HG03039 (cell line): ENCODE results near the gene MIDN.
"Not testable (repeated sequence)": the region's sequence is repeated elsewhere in the genome, so short reads cannot be mapped to it uniquely, and the experiment has no call there.

Experiments
- ATAC-seq: cut with Tn5 transposase; IDR thresholded peaks from one replicate; pipeline ENCODE4 v1.9.1; 2021; ENCODE audit warnings: mild to moderate bottlenecking, moderate library complexity; ENCODE audit not compliant: unreplicated experiment

Gene MIDN

DNA sequence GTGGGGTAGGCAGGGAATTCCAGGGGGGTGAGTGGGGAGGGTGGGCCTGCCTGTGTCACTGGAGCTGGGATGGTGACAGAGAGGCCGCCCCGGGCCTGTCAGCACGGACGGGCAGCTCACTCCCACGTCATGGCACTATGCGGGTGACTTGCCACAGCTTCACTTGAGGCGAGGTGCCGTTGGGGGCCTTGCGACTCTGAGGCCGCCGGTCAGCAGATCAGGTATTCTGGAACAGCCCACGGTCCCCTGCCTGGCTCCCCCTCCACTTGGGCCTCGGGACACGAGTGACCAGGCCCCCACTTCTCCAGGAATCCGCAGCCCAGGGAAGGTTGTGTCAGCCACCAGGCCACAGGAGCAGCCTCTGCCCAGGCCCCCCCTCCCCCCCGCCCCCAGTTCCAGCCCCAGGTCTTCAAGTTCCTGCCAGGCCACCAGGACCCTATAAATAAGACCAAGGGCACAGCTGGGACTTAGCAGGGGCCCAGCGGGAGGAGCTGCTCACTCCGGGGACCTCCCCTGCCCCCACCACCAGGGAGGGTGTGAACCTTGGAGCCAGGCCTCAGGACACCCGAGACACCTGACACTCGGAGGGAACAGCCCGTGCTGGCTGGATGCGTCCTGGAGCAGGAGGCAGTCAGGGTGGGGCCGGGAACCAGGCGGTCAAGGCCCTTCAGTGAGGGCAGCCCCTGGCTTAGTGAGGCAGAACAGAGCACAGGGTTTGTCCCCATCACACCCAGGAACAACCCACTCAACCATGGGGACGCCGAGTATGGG lies 2.7 kb upstream of the MIDN start:
- no peak for ATAC-seq

DNA sequence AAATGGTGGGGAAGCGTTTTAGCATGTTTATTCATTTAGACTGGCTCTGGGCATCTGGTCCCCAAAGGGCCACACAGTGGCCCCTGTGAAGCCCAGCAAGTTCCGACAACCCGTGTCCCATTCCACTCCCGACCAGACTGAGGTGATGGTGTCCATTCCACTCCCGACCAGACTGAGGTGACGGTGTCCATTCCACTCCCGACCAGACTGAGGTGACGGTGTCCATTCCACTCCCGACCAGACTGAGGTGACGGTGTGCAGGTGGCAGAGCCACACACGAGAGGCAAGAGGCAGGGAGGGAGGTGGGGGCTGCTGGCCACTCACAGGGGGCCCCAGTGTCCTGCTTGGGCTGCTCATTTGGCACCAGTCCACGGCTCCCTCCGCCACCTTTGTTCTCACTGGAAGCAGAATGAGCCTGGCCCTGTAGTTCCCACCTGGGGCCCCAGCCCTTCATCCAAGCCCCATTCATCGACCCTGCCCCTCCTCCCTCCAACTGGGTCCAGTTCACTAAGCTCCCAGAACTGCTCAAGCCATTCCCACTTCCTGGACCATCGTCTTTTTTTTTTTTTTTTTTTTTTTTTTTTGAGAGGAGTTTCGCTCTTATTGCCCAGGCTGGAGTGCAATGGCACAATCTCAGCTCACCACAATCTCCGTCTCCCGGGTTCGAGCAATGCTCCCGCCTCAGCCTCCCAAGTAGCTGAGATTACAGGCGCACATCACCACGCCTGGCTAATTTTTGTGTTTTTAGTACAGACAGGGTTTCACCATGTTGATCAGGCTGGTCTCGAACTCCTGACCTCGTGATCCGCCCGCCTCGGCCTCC lies 1.9 kb upstream of the MIDN start:
- ATAC-seq = not testable (repeated sequence)

DNA sequence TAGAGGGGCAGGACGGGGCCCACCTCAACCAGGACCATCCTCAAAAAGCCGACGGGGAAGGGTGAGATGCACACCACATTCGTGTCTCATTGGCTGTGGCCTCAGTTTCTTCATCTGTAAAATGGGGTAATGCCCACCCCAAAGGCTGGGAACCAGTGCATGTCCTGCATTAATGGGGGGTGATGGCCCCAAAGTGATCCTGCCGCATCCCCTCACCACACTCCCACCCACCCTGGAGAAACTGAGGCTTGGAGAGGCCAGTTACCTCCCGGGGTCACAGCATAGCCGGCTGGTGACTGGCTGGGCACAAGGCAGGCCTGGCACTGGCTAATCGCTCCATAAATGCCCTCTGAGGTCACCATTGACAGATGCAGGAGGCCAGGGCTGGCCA lies 640 bp upstream of the MIDN start:
- no peak for ATAC-seq

DNA sequence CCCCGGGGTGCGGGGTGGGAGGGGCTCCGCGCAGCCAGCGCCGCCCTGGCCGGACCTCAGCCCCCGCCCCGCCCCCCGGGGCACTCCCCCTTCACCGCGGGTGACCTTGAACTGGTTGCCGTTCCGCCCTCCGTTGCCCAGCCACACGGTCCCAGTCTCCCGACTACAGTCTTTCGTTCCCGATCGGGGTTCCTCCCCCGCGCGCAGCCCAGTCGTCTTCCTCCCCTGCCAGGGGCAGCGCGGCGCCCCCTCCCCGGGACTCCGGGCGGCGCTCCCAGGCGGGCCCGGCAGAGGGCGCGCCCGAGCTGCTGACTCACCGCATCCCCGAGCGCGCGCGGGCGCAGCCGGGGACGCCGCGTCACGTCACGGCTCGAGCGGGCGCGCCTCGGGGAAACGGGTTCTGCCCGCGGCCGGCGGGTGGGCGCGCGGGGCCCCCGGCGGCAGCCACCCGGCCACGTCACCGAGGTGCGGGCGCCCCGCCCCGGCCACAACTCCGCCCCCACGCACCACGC lies 459 bp downstream of the MIDN start:
- peak; percentile 25 for ATAC-seq

DNA sequence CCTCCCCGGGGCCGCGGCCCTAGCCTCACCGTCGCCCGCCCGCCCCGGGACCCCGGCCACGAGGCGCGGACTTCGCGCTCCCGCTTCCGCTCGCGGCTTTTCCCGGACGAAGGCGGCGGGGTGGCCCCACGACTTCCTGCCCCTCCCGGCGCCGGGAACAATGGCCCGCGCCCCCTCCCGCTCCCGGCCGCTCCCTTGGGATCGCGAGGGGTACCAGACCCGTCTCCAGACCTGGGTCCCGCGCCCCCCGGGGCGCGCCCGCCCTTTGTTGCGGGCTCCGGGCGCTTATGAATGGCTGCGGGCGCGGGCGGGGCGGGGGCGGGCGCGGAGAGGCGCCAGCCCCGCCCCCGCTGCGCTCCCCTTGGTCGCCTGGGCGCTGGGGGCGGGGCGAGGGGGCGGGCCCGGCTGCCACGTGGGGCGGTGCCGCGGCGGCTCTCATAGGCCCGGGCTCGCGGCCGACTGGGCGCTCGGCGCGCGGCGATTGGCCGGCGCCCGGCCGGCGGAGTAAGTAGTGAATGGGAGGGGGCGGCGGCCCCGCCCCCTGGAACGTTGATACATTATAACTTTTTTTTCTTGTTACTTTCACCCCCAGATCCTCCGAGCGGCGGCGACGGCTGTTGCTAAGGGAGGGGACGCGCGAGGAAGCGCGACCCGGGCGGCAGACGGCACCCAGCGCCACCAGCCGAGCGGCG lies 1.1 kb downstream of the MIDN start:
- peak; percentile 38 for ATAC-seq

DNA sequence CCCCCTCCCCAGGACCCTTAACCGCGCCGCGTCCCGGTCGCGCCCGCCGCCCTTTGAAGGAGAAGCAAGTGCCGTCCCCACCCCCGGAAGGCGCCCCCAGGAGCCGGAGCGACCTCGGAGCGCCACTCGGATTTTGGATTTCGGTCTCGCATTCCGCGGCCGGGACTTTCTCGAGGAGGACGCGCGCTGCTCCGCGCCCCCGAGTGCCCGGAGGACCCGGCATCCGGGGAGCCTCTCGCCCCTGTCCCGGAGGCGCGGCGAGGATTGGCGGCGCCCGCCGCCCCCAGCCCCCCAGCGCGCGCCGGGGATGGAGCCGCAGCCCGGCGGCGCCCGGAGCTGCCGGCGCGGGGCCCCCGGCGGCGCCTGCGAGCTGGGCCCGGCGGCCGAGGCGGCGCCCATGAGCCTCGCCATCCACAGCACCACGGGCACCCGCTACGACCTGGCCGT lies 1.6 kb downstream of the MIDN start:
- ATAC-seq = no peak

DNA sequence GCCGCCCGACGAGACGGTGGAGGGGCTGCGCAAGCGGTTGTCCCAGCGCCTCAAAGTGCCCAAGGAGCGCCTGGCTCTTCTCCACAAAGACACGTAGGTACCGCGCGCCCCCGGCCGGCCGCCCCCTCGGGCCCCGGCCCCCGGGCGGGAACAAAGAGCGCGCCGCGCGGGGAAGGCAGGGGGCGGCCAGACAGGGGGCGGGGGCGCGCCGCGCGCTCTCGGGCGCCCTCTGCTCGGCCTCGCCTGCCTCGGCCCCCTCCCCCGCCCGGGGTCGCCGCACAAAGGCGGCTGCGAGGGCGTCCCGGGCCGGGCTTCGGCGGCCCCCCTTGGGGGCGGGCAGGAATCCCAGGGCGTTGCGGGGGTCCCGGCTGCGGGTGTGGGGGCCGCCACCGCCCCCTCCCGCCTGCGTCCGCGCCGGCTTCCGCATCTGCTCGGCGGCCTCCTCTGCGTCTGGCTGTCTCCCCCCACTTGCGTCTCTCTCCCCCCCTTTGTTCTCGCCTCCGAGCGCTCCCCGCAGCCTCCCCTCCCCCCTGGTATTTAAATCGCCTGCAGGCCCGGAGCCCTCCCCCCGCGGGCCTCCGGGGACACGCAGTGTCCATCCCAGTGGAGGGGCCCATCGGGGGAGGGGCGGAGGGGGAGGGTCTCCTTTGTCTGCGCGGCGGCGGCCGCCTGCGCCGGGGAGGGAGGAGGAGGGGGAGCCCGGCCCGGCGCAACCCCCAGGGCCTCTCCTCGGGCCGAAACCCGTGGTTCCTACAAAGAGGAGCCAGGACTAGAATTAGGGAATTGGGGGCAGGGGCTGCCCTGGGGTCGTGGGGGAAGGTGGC lies 2.3 kb downstream of the MIDN start:
- ATAC-seq = no peak

DNA sequence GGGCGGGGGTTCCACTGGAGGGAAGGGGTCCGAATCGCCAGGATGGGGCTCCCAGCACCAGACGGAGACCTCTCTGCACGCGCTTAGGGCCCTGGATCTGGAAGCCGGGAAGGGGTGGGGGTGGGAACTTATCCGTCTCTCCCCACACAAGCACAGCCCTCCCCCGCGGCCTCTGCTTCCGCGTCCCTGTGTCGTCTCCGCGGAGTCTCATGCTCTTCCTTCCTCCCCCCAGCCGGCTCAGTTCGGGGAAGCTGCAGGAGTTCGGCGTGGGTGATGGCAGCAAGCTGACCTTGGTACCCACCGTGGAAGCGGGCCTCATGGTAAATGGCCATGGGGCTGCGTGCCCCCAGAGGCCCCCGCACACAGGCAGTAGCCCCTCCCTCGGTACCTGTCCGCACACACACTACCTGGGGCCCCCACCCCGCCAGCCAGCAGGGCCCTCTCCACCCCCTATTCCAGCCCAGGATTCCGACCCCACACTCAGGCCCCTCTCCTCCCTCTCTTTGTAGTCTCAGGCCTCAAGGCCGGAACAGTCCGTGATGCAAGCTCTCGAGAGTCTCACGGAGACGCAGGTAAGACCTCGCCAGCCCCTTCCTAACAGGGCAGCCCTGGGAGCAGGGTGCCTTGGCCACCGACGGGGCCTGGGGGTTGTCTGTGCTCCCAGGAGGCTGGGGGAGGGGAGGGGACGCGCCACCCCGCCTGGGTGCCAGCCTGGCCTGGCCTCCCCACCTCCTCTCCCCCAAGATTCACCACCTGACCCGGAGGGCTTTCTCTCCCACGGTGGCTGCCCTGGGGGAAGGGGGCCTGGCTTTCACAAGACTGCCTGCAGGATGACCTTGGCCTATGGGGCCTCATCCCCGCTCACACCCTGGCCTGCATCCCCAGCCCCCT lies 3.2 kb downstream of the MIDN start:
- ATAC-seq = no peak

DNA sequence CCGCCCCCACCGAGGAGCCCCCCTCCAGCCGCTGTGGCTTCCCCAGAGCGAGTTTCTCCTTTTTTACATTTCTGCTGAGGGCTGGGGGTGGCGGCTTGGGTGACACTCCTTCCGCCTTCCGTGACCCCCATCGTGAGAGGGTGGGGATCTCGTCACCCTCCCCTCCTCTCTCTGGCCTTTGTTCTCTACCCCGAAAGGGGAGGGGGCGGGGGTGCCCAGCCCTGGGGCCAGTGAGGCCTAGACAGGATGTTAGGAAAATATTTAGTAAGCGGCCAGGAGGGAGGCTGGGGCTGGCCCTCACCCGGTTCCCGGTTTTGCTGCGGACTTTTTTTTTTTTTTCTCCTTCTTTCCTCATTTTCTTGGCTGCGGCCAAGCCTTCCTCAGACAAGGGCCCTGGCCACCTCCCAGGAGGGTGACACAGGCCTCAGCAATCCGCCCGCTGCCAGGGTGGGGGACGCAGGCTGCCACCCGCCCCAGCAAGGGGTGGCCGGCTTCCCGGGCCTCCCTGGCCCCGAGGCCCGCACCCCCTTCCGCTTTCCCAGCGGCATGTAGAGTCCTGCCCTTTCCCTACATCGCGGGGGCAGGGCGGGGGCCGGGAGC lies 3.9 kb downstream of the MIDN start:
- no peak for ATAC-seq

DNA sequence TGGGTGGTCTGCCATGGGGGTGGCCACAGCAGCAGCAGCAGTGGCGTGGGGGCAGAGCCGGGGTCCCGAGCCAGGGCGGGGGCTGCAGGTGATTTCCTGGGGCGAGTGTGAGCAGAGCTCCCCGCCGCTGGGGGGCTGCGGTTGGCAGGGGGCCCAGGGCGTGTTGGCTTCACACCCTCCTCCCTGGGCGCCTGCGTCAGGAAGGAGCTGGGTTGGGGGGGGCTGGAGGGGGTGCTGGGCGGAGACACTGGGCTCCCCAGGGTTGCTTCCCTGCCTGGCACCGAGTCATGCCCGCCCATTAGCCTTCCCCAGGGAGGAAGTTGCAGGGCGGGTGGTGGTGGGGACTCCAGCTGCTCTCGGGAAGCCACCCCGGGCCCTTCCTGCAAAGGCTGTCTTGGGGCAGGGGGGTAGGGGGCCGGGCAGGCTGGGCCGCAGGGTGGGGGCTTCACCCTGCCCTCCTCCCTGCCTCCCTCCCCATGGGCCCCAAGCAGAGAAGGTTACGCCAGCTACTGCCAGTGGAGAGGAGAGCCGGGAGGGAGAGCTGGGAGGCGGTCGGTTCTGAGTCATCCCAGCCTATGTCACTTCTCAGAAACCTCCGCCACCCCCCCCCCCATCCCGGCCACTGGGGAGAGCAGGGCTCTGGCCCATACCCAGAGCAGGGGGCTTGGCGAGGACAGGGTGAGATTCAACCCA lies 4.6 kb downstream of the MIDN start:
- ATAC-seq = no peak

DNA sequence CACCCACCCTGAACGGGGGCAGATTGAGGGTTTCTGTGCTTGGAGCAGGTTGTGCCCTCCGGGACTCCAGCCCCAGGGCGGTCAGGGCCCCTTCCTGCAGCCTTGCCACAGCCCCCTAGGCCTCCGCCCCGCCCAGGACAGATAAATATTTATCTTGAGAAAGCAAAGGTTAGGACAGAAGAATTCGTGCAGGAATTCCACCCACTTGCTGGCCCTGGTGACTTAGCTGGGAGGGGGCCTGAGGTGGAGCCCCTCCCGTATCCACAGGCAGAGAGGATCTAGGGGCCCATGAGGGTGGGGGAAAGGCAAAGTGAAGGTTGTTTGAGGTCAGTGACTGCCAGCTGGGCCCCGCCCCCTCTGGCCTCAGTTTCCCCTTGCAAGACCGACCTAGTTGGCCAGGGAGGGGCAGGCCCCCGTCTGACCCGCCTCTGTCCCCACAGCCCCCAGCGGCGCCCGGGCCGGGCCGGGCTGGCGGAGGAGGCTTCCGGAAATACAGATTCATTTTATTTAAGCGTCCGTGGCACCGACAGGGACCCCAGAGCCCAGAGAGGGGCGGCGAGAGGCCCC lies 5.2 kb downstream of the MIDN start:
- ATAC-seq = no peak

DNA sequence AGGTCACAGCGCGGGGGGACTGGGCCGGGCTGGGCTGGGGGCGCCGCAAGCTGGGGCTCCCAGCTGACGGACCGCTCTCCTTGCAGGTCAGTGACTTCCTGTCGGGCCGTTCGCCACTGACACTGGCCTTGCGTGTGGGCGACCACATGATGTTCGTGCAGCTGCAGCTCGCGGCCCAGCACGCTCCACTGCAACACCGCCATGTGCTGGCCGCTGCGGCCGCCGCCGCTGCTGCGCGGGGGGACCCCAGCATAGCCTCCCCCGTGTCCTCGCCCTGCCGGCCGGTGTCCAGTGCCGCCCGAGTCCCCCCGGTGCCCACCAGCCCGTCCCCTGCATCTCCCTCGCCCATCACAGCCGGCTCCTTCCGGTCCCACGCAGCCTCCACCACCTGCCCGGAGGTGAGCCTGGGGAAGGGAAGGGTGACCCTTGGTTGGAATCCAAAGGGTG lies 5.7 kb downstream of the MIDN start:
- ATAC-seq = no peak

DNA sequence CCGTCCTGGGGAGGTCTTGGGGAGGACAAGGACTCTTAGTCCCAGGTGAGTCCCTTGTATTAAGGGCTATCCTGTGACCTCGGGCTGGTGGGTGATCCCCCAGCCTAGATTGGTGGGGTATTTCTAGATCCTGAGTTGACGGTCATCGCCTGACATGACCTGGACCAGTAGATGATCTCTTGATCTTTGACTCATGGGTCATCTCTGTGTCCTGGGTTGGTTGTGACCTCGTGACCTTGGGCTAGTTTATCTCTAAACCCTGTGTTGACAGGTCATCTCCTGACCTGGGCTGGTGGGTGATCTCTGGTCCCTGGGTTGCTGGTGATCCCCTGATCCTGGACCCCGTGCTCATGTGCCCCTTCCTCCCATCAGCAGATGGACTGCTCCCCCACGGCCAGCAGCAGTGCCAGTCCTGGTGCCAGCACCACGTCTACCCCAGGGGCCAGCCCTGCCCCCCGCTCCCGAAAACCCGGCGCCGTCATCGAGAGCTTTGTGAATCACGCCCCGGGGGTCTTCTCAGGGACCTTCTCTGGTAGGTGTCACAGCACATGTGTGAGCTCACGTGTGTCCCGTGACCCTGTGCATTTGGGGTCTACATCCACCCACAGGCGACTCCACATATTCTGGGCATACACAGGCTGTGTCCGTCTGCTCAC lies 6.3 kb downstream of the MIDN start:
- ATAC-seq = no peak

DNA sequence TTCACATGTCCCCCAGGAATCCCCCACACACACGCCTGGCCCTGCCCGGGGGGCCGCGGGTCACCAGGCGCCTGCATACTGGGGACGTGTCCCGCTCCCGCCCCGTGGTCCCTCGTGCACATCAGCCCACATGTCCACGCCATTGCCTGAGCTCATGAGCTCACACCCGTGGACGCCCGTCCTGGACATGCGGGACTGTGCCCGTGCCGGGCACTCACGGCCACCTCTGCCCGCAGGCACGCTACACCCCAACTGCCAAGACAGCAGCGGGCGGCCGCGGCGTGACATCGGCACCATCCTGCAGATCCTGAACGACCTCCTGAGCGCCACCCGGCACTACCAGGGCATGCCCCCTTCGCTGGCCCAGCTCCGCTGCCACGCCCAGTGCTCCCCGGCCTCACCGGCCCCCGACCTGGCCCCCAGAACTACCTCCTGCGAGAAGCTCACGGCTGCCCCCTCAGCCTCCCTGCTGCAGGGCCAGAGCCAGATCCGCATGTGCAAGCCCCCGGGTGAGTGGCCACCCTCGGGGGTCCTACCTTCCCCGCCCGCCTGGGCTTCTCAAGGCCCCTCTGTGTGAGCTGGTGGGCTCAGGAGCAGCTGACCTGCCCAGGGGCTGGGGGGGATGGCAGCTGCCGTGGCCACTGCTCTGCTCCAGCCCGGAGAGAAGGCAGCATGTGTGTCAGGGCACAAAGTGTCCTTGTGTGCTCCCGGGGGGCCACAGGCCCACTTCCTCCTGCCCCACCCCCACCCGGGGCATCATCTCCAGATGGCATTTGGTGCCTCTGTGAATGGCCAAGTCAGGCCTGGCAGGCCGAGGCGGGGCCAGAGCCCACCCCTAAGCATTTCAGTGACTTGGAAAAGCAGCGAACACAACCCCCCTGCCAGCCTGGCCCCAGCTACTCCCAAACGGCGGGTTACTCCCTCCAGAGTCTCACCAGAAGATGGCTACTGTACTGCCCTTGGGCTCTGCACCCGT lies 7.1 kb downstream of the MIDN start:
- ATAC-seq = no peak

DNA sequence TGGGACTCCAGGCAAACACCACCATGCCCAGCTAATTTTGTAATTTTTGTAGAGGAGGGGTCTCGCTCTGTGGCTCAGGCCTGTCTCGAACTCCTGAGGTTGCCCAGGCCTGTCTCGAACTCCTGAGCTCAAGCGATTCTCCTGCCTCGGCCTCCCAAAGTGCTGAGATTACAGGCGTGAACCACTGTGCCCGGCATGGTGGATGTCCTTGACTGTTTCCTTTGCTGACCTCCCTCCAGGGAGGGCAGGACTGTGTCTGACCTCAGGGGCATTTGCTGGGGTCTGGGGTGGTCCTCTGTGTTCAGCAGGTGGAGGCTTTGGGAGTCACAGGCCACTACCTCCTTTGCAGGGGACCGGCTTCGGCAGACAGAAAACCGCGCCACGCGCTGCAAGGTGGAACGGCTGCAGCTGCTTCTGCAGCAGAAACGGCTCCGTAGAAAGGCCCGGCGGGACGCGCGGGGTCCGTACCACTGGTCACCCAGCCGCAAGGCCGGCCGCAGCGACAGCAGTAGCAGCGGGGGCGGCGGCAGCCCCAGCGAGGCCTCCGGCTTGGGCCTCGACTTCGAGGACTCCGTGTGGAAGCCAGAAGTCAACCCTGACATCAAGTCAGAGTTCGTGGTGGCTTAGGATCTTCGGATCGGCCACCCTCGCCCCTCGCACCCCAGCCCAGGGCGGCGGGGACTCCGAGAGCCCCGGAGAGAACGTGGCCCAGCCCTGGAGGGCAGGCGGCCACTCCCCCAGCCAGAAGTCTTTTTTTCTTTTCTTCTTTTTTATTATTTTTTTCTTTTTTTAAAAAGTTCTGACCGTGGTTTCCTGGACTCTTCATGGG lies 8.5 kb downstream of the MIDN start:
- no peak for ATAC-seq
